Hepatocyte (in vitro differentiated cells): Measurements from ENCODE around the gene FAM219B.

Source experiments
- EZH2phosphoT487 ChIP-seq: fragments of 200-600 bp; sonication (generic); IDR thresholded peaks from one replicate; pipeline ENCODE4 v1.6.1; 2018; ENCODE audit warnings: antibody characterized with exemption, mild to moderate bottlenecking, low read depth, moderate library complexity; ENCODE audit not compliant: unreplicated experiment, severe bottlenecking
- TF ChIP-seq, protein P1 (sequence below): fragments of 200-600 bp; sonication (generic); IDR thresholded peaks from 2 replicates; pipeline ENCODE4 v1.5.1; 2016; ENCODE audit warnings: antibody characterized with exemption, mild to moderate bottlenecking; ENCODE audit not compliant: poor library complexity

DNA sequence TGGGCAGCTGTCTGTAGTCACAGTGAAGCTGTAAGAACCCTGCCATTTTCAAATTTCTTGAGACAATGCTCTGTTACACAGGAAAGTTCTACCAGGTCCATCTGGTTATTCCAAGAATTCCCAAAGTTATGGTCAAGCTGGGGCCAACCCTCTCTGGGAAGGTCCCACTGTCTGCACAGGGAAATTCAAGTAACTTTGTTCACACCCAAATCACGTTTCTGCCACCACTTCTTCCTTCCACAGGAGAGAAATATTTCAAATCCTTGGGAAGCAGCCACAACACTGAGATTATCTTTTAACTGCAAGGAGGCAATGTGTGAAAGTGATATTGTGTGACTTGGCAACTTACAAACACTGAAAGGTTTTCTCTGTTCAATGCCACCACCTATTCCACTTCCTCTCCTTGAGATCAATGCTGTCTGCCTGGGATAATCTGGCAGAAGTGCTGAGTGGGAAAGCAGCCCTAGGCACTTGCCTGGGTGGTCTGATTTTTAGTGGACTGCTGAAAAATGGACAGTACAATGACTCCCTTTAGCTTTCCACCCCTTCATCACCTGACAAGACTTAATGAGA, 39.1 kb downstream of the FAM219B start:
- TF ChIP-seq, protein P1, sequence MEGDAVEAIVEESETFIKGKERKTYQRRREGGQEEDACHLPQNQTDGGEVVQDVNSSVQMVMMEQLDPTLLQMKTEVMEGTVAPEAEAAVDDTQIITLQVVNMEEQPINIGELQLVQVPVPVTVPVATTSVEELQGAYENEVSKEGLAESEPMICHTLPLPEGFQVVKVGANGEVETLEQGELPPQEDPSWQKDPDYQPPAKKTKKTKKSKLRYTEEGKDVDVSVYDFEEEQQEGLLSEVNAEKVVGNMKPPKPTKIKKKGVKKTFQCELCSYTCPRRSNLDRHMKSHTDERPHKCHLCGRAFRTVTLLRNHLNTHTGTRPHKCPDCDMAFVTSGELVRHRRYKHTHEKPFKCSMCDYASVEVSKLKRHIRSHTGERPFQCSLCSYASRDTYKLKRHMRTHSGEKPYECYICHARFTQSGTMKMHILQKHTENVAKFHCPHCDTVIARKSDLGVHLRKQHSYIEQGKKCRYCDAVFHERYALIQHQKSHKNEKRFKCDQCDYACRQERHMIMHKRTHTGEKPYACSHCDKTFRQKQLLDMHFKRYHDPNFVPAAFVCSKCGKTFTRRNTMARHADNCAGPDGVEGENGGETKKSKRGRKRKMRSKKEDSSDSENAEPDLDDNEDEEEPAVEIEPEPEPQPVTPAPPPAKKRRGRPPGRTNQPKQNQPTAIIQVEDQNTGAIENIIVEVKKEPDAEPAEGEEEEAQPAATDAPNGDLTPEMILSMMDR: no peak
- TF ChIP-seq EZH2phosphoT487: no peak
